GM23338 (cell line): ENCODE results near the gene AFP. TPM values are rescaled to one million over a fixed set of nuclear protein-coding genes. Genes with fewer than 3 reads are reported as not detected.

ENCODE experiments used
- ATAC-seq: fragments of 200-7000 bp; cut with Tn5 transposase; 3 replicates; pipeline ENCODE4 v1.9.1; 2020
- DNase-seq: peaks from one replicate; pipeline ENCODE4 v3.0.0-alpha.2; 2015; ENCODE audit warnings: low spot score
- H2AFZ ChIP-seq: fragments of 200-600 bp; sonication (generic); 2 replicates; pipeline ENCODE4 v1.8.0; 2016; ENCODE audit warnings: antibody characterized with exemption, mild to moderate bottlenecking, moderate library complexity
- H3F3A ChIP-seq: fragments of 200-600 bp; sonication (generic); replicated peaks from 2 replicates; pipeline ENCODE4 v1.8.0; 2017; ENCODE audit warnings: antibody characterized with exemption, mixed run types, low read depth
- H3K27ac ChIP-seq: fragments of 200-600 bp; sonication (generic); 2 replicates; pipeline ENCODE4 v1.6.1; 2016; ENCODE audit warnings: low read depth
- H3K27me3 ChIP-seq: fragments of 200-600 bp; sonication (generic); 2 replicates; pipeline ENCODE4 v1.8.0; 2016; ENCODE audit warnings: mild to moderate bottlenecking, mixed run types, moderate library complexity; ENCODE audit not compliant: insufficient read depth
- H3K36me3 ChIP-seq: fragments of 200-600 bp; sonication (generic); 2 replicates; pipeline ENCODE4 v1.8.0; 2016; ENCODE audit warnings: mild to moderate bottlenecking; ENCODE audit not compliant: insufficient read depth
- H3K4me1 ChIP-seq: fragments of 200-600 bp; sonication (generic); 2 replicates; pipeline ENCODE4 v1.8.0; 2016; ENCODE audit warnings: mild to moderate bottlenecking, moderate library complexity; ENCODE audit not compliant: insufficient read depth
- H3K4me2 ChIP-seq: fragments of 200-600 bp; sonication (generic); 2 replicates; pipeline ENCODE4 v1.7.1; 2017; ENCODE audit warnings: mixed run types
- H3K4me3 ChIP-seq: fragments of 200-600 bp; sonication (generic); 2 replicates; pipeline ENCODE4 v1.6.1; 2016; ENCODE audit warnings: mixed run types
- H3K79me2 ChIP-seq: fragments of 200-600 bp; sonication (generic); replicated peaks from 2 replicates; pipeline ENCODE4 v1.8.0; 2017; ENCODE audit warnings: mild to moderate bottlenecking; ENCODE audit not compliant: insufficient read depth
- H3K9me2 ChIP-seq: fragments of 200-600 bp; sonication (generic); 2 replicates; pipeline ENCODE4 v1.8.0; 2017; ENCODE audit not compliant: insufficient read depth
- H4K20me1 ChIP-seq: fragments of 200-600 bp; sonication (generic); replicated peaks from 2 replicates; pipeline ENCODE4 v1.8.0; 2017; ENCODE audit warnings: mild to moderate bottlenecking; ENCODE audit not compliant: insufficient read depth
- H3K27ac Mint-ChIP-seq: 2 replicates; pipeline ENCODE4 v1.8.0; 2020; ENCODE audit warnings: inconsistent platforms, mild to moderate bottlenecking, moderate library complexity, mixed read lengths
- H3K27me3 Mint-ChIP-seq: 3 replicates; pipeline ENCODE4 v1.8.0; 2022; ENCODE audit warnings: low read depth, mild to moderate bottlenecking, moderate library complexity, mixed read lengths, inconsistent platforms; ENCODE audit not compliant: insufficient read depth, poor library complexity
- H3K36me3 Mint-ChIP-seq: 3 replicates; pipeline ENCODE4 v1.8.0; 2021; ENCODE audit warnings: low read depth, mild to moderate bottlenecking, inconsistent platforms, moderate library complexity, mixed read lengths
- H3K4me1 Mint-ChIP-seq: 3 replicates; pipeline ENCODE4 v1.8.0; 2020; ENCODE audit warnings: mild to moderate bottlenecking, inconsistent platforms, mixed read lengths
- H3K4me3 Mint-ChIP-seq: 3 replicates; pipeline ENCODE4 v1.8.0; 2021; ENCODE audit warnings: moderate library complexity, mild to moderate bottlenecking, inconsistent platforms, mixed read lengths
- H3K9me3 Mint-ChIP-seq: 3 replicates; pipeline ENCODE4 v1.8.0; 2020; ENCODE audit warnings: moderate library complexity, mild to moderate bottlenecking, inconsistent platforms, mixed read lengths
- CREB1 ChIP-seq: fragments of 250-450 bp; sonication (Bioruptor Pico); IDR thresholded peaks from 2 replicates; pipeline ENCODE4 v1.5.0; 2020; ENCODE audit warnings: low read depth, mild to moderate bottlenecking, moderate library complexity
- CTCF ChIP-seq, 2 experiments: fragments of 200-600 bp in 1 of 2; sonication (generic) in 1 of 2; conservative IDR thresholded peaks; 2 replicates each; pipeline versions ENCODE4 v1.5.1 to v1.6.1; 2016 to 2017; ENCODE audit warnings: antibody characterized with exemption in 2 of 2, low read depth in 2 of 2, mild to moderate bottlenecking in 2 of 2, moderate library complexity in 1 of 2
- EZH2 ChIP-seq: fragments of 200-600 bp; sonication (generic); IDR thresholded peaks from one replicate; pipeline ENCODE4 v1.8.0; 2017; ENCODE audit warnings: antibody characterized with exemption, mild to moderate bottlenecking, low read depth; ENCODE audit not compliant: unreplicated experiment
- EZH2phosphoT487 ChIP-seq: fragments of 200-600 bp; sonication (generic); IDR thresholded peaks from one replicate; pipeline ENCODE4 v1.8.1; 2018; ENCODE audit warnings: antibody characterized with exemption; ENCODE audit not compliant: unreplicated experiment
- JUNB ChIP-seq: IDR thresholded peaks from one replicate; pipeline ENCODE4 v1.6.1; 2016; ENCODE audit warnings: antibody characterized with exemption; ENCODE audit not compliant: unreplicated experiment
- NANOG ChIP-seq: IDR thresholded peaks from 2 replicates; pipeline ENCODE4 v1.6.1; 2016; ENCODE audit warnings: antibody characterized with exemption, borderline replicate concordance
- POLR2AphosphoS5 ChIP-seq: IDR thresholded peaks from 2 replicates; pipeline ENCODE4 v1.6.1; 2016; ENCODE audit warnings: antibody characterized with exemption, low read depth
- STAT1 ChIP-seq: IDR thresholded peaks from one replicate; pipeline ENCODE4 v1.6.1; 2016; ENCODE audit warnings: antibody characterized with exemption; ENCODE audit not compliant: unreplicated experiment
- ZNF114 ChIP-seq: fragments of 250-450 bp; sonication (Bioruptor Pico); IDR thresholded peaks from 2 replicates; pipeline ENCODE4 v1.5.0; 2020; ENCODE audit warnings: mild to moderate bottlenecking, moderate library complexity
- ZNF331 ChIP-seq: fragments of 250-450 bp; sonication (Bioruptor Pico); IDR thresholded peaks from 2 replicates; pipeline ENCODE4 v1.5.0; 2020; ENCODE audit warnings: low read depth, mild to moderate bottlenecking, moderate library complexity
- ZNF462 ChIP-seq: fragments of 250-450 bp; sonication (Bioruptor Pico); IDR thresholded peaks from 2 replicates; pipeline ENCODE4 v1.5.0; 2020; ENCODE audit warnings: mild to moderate bottlenecking, moderate library complexity
- polyA plus RNA-seq: library from polyadenylated mRNA; unstranded; fragments of >200 nt; fragmentation: Nextera tagmentation; extraction: Ambion mirVana; gene quantifications from 2 replicates; pipeline ENCODE4 v1.2.1, GENCODE V29; 2016
- total RNA-seq: library from RNA; depleted of rRNA; stranded (reverse); fragments of >200 nt; shearing (Covaris generic); gene quantifications from 2 replicates; pipeline ENCODE4 v1.2.3, GENCODE V29; 2014
- TF ChIP-seq, protein P1 (sequence below): IDR thresholded peaks from 2 replicates; pipeline ENCODE4 v1.6.1; 2016; ENCODE audit warnings: antibody characterized with exemption
- TF ChIP-seq, protein P2 (sequence below): IDR thresholded peaks from one replicate; pipeline ENCODE4 v1.6.1; 2018; ENCODE audit warnings: antibody characterized with exemption; ENCODE audit not compliant: unreplicated experiment

AFP gene
- total and polyA plus RNA-seq, 2 experiments from 2014 or later: 4.0 to 17.3 TPM

DNA sequence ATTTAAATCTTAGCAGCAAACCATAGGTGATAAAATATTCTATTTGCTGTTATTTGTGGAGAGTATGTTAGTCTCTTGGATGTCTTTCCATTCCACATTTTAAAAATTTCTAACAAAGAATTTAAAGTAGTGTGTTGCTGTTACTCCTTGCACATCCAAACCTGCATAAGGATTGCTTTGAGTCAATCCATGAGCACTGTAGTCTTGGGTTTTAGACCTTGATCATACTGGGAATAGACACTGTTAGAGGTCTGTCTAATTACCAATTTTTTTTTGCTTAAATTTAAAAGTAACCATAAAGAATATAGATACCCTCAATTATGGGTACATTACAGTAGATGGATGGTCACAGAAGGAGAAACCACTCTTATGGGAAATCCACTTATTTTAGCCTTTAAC lies 1.5 kb downstream of the AFP start:
- H3K36me3 Mint-ChIP-seq: no peaks in the 10 kb centered on the region
- Histone ChIP-seq H3K79me2 (no peaks in the 10 kb centered on the region), H3K4me2 (no peak overlapping the region), H3K36me3 (no peaks in the 10 kb centered on the region), H4K20me1 (no peaks in the 10 kb centered on the region), H3K4me3 (no peak overlapping the region), H3K27me3 (no peaks in the 10 kb centered on the region), H3F3A (no peaks in the 10 kb centered on the region), H3K4me1 (no peaks in the 10 kb centered on the region), H3K27ac (no peak overlapping the region), H3K9me2 (no peaks in the 10 kb centered on the region), H2AFZ (no peak overlapping the region)
- ATAC-seq (no peak), DNase-seq (no peak)
- TF ChIP-seq NANOG: no peak
- TF ChIP-seq POLR2AphosphoS5: no peak
- TF ChIP-seq, protein P1, sequence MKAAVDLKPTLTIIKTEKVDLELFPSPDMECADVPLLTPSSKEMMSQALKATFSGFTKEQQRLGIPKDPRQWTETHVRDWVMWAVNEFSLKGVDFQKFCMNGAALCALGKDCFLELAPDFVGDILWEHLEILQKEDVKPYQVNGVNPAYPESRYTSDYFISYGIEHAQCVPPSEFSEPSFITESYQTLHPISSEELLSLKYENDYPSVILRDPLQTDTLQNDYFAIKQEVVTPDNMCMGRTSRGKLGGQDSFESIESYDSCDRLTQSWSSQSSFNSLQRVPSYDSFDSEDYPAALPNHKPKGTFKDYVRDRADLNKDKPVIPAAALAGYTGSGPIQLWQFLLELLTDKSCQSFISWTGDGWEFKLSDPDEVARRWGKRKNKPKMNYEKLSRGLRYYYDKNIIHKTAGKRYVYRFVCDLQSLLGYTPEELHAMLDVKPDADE: no peak
- no peak for TF ChIP-seq ZNF331 (CRISPR knock-in tag)
- TF ChIP-seq ZNF114: no peak
- TF ChIP-seq CTCF (conservative IDR thresholded peaks at IDR 0.05; ENCODE audit: low read depth in 2 of 2): no peak
- TF ChIP-seq STAT1: no peak
- no peak for TF ChIP-seq CREB1
- TF ChIP-seq, protein P2, sequence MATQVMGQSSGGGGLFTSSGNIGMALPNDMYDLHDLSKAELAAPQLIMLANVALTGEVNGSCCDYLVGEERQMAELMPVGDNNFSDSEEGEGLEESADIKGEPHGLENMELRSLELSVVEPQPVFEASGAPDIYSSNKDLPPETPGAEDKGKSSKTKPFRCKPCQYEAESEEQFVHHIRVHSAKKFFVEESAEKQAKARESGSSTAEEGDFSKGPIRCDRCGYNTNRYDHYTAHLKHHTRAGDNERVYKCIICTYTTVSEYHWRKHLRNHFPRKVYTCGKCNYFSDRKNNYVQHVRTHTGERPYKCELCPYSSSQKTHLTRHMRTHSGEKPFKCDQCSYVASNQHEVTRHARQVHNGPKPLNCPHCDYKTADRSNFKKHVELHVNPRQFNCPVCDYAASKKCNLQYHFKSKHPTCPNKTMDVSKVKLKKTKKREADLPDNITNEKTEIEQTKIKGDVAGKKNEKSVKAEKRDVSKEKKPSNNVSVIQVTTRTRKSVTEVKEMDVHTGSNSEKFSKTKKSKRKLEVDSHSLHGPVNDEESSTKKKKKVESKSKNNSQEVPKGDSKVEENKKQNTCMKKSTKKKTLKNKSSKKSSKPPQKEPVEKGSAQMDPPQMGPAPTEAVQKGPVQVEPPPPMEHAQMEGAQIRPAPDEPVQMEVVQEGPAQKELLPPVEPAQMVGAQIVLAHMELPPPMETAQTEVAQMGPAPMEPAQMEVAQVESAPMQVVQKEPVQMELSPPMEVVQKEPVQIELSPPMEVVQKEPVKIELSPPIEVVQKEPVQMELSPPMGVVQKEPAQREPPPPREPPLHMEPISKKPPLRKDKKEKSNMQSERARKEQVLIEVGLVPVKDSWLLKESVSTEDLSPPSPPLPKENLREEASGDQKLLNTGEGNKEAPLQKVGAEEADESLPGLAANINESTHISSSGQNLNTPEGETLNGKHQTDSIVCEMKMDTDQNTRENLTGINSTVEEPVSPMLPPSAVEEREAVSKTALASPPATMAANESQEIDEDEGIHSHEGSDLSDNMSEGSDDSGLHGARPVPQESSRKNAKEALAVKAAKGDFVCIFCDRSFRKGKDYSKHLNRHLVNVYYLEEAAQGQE: no peak
- no peak for TF ChIP-seq EZH2phosphoT487
- TF ChIP-seq EZH2: no peak
- TF ChIP-seq ZNF462 (CRISPR knock-in tag): no peak
- no peak for TF ChIP-seq JUNB
- no peaks in the 10 kb centered on the region for H3K27me3 Mint-ChIP-seq
- H3K9me3 Mint-ChIP-seq: no peaks in the 10 kb centered on the region
- no peak overlapping the region for H3K4me3 Mint-ChIP-seq
- H3K27ac Mint-ChIP-seq: no peak overlapping the region
- no peaks in the 10 kb centered on the region for H3K4me1 Mint-ChIP-seq
